ENCODE measurements around the gene COMP.

DNA sequence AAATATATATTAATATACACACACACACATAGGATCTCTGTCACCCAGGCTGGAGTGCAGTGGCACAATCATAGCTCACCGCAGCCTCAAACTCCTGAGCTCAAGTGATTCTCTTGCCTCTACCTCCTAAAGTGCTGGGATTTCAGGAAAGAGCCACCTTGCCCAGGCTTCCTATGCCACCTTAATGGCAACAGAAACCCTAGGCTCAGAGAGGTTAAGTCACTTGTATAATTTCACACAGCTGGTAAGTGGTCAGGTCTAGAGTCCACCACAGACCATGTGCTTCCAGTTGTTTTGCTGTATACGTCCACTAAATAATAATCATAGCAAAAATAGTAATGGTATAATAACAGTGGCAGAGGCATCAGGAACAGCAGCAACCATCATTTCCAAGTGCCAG lies 39.4 kb upstream of the COMP start:
- TF ChIP-seq, protein P1, sequence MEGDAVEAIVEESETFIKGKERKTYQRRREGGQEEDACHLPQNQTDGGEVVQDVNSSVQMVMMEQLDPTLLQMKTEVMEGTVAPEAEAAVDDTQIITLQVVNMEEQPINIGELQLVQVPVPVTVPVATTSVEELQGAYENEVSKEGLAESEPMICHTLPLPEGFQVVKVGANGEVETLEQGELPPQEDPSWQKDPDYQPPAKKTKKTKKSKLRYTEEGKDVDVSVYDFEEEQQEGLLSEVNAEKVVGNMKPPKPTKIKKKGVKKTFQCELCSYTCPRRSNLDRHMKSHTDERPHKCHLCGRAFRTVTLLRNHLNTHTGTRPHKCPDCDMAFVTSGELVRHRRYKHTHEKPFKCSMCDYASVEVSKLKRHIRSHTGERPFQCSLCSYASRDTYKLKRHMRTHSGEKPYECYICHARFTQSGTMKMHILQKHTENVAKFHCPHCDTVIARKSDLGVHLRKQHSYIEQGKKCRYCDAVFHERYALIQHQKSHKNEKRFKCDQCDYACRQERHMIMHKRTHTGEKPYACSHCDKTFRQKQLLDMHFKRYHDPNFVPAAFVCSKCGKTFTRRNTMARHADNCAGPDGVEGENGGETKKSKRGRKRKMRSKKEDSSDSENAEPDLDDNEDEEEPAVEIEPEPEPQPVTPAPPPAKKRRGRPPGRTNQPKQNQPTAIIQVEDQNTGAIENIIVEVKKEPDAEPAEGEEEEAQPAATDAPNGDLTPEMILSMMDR (IDR thresholded peaks at IDR 0.05) = no peak
- no peak for TF ChIP-seq POLR2AphosphoS5 (IDR thresholded peaks at IDR 0.05)
- no peak for TF ChIP-seq EP300 (IDR thresholded peaks at IDR 0.05)
- TF ChIP-seq POLR2A (IDR thresholded peaks at IDR 0.05; ENCODE audit: low read depth) = no peak

All from esophagus muscularis mucosa (tissue), 4 donors.